Stimulated activated CD4-positive, alpha-beta T cell treated with anti-CD3 and anti-CD28 coated beads, Interleukin-1b, Interleukin-23, amount 100 ng/mL, for 4 hours (primary cell): ENCODE results near the gene TNFAIP8L3.
"Not testable (repeated sequence)": the region's sequence is repeated elsewhere in the genome, so short reads cannot be mapped to it uniquely, and the experiment has no call there.

Experiments used
- DNase-seq, 2 donors: peaks; one replicate each; pipeline ENCODE4 v3.0.0-alpha.2; 2020; ENCODE audit warnings: low read depth in 2 of 2

TNFAIP8L3 gene

GRCh38 chr15:51060030-51060673, 34.6 kb downstream of the TNFAIP8L3 start:
- no peak for DNase-seq

GRCh38 chr15:51054535-51054934, 40.2 kb downstream of the TNFAIP8L3 start:
- DNase-seq = no peak

- DNase-seq = no peak
These were observed 41.1 kb downstream of the TNFAIP8L3 start for GRCh38 chr15:51053571-51053970.

- no peak for DNase-seq
These were observed 42.9 kb downstream of the TNFAIP8L3 start for GRCh38 chr15:51051776-51052175.

GRCh38 chr15:51049081-51049480, 45.6 kb downstream of the TNFAIP8L3 start:
- no peak for DNase-seq

- no peak for DNase-seq
These were observed 46.4 kb downstream of the TNFAIP8L3 start for GRCh38 chr15:51048308-51048707.

GRCh38 chr15:51046799-51047449, 47.8 kb downstream of the TNFAIP8L3 start:
- no peak for DNase-seq

- DNase-seq = no peak
These were observed 48.7 kb downstream of the TNFAIP8L3 start for GRCh38 chr15:51046016-51046415.

GRCh38 chr15:51044037-51044727, 50.5 kb downstream of the TNFAIP8L3 start:
- no peak for DNase-seq

GRCh38 chr15:51038974-51039319, 55.8 kb downstream of the TNFAIP8L3 start:
- no peak for DNase-seq

- DNase-seq = no peak
These were observed 56.3 kb downstream of the TNFAIP8L3 start for GRCh38 chr15:51038162-51038973.

GRCh38 chr15:51037474-51037873, 57.2 kb downstream of the TNFAIP8L3 start:
- not testable (repeated sequence) for DNase-seq

GRCh38 chr15:51030649-51031316, 63.9 kb downstream of the TNFAIP8L3 start:
- DNase-seq = no peak

GRCh38 chr15:51025454-51025846, 69.3 kb downstream of the TNFAIP8L3 start:
- DNase-seq = no peak

GRCh38 chr15:51024735-51025453, 69.8 kb downstream of the TNFAIP8L3 start:
- DNase-seq = no peak

GRCh38 chr15:51023499-51023898, 71.2 kb downstream of the TNFAIP8L3 start:
- no peak for DNase-seq

- no peak for DNase-seq
These were observed 72.5 kb downstream of the TNFAIP8L3 start for GRCh38 chr15:51022206-51022605.

GRCh38 chr15:51016615-51017014, 78.1 kb downstream of the TNFAIP8L3 start:
- no peak for DNase-seq

- DNase-seq = no peak
These were observed 83.5 kb downstream of the TNFAIP8L3 start for GRCh38 chr15:51011212-51011611.

- DNase-seq = no peak
These were observed 87.5 kb downstream of the TNFAIP8L3 start for GRCh38 chr15:51007131-51007666.
